K562 (cell line): ENCODE measurements around the gene CHST7.
"Not testable (repeated sequence)": the region's sequence is repeated elsewhere in the genome, so short reads cannot be mapped to it uniquely, and the experiment has no call there.

Experiments
- BRF1 ChIP-seq: IDR thresholded peaks from 3 replicates; pipeline ENCODE4 v1.6.1; 2011; ENCODE audit warnings: borderline replicate concordance, mild to moderate bottlenecking; ENCODE audit not compliant: insufficient read length; ENCODE audit errors: extremely low read depth
- CTCF ChIP-seq, 3 experiments: IDR thresholded peaks in 2 of 3; conservative IDR thresholded peaks in 1 of 3; 2 replicates each; pipeline ENCODE4 v1.5.1; 2011 to 2012; ENCODE audit warnings: low read length in 3 of 3, mild to moderate bottlenecking in 3 of 3, control low read depth in 2 of 3, improper control_type of control experiment in 1 of 3, inconsistent platforms in 1 of 3, low read depth in 1 of 3, mixed read lengths in 1 of 3, moderate library complexity in 1 of 3; ENCODE audit not compliant: insufficient read depth in 2 of 3
- DIDO1 ChIP-seq: fragments of 450-650 bp; IDR thresholded peaks from 2 replicates; pipeline ENCODE4 v1.6.1; 2016; ENCODE audit warnings: low read depth, missing biosample characterization, missing genetic modification characterization
- EZH2 ChIP-seq: IDR thresholded peaks from 2 replicates; pipeline ENCODE4 v1.6.1; 2012; ENCODE audit warnings: low read depth, mild to moderate bottlenecking, inconsistent platforms, low read length, borderline replicate concordance
- GTF2F1 ChIP-seq: IDR thresholded peaks from 2 replicates; pipeline ENCODE4 v1.6.1; 2011; ENCODE audit warnings: low read depth, low read length, improper control_type of control experiment
- MEF2A ChIP-seq: IDR thresholded peaks from 2 replicates; pipeline ENCODE4 v1.6.1; 2011; ENCODE audit warnings: low read depth, mild to moderate bottlenecking, low read length, moderate library complexity; ENCODE audit not compliant: control insufficient read depth
- PHF21A ChIP-seq: fragments of 450-650 bp; IDR thresholded peaks from 2 replicates; pipeline ENCODE4 v1.6.1; 2017; ENCODE audit warnings: low read depth, borderline replicate concordance
- POLR2A ChIP-seq: fragments of 450-650 bp; conservative IDR thresholded peaks from 2 replicates; pipeline ENCODE4 v1.6.1; 2016
- ZBED1 ChIP-seq: IDR thresholded peaks from 2 replicates; pipeline ENCODE4 v1.6.1; 2014
- ZSCAN29 ChIP-seq: fragments of 450-650 bp; IDR thresholded peaks from 2 replicates; pipeline ENCODE4 v1.6.1; 2017
- TF ChIP-seq, protein P1 (sequence below): sonication (generic); formaldehyde crosslinking; IDR thresholded peaks from 2 replicates; pipeline ENCODE4 v1.8.0; 2022; ENCODE audit warnings: mild to moderate bottlenecking, missing genetic modification reagents

- TF ChIP-seq POLR2A; DIDO1 (tag); MEF2A; ZBED1; CTCF (IDR thresholded peaks at IDR 0.05 in 2 of 3, conservative IDR thresholded peaks at IDR 0.05 in 1 of 3; ENCODE audit: insufficient read depth in 2 of 3, low read depth in 1 of 3, low read length in 3 of 3); GTF2F1; PHF21A; BRF1; ZSCAN29; EZH2: not testable (repeated sequence)
- TF ChIP-seq, protein P1, sequence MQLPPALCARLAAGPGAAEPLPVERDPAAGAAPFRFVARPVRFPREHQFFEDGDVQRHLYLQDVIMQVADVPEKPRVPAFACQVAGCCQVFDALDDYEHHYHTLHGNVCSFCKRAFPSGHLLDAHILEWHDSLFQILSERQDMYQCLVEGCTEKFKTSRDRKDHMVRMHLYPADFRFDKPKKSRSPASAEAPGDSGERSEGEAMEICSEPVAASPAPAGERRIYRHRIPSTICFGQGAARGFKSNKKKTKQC (CRISPR knock-in tag) = not testable (repeated sequence)
Observed at GRCh38 chrX:46529740-46530403, 43.7 kb upstream of the CHST7 start.
